SK-N-SH treated with all-trans-retinoic acid at 6 μM for 48 hours (cell line): ENCODE results near the gene WDR5.

Experiments used
- ATAC-seq: fragments of 200-7000 bp; cut with Tn5 transposase; 3 replicates; pipeline ENCODE4 v1.9.1; 2020; ENCODE audit warnings: mild to moderate bottlenecking, moderate library complexity
- ARNTL ChIP-seq: fragments of 450-650 bp; formaldehyde crosslinking; IDR thresholded peaks from 2 replicates; pipeline ENCODE4 v1.5.0; 2020; ENCODE audit warnings: low read depth, mild to moderate bottlenecking, moderate library complexity, borderline replicate concordance
- BACH2 ChIP-seq: fragments of 250-450 bp; sonication (Bioruptor Pico); IDR thresholded peaks from 2 replicates; pipeline ENCODE4 v1.9.0; 2021; ENCODE audit warnings: mild to moderate bottlenecking, borderline replicate concordance
- CREB5 ChIP-seq: fragments of 250-450 bp; sonication (Bioruptor Pico); IDR thresholded peaks from 2 replicates; pipeline ENCODE4 v1.5.1; 2020; ENCODE audit warnings: low read depth, mild to moderate bottlenecking, moderate library complexity
- CSDC2 ChIP-seq: fragments of 250-450 bp; sonication (Bioruptor Pico); IDR thresholded peaks from 2 replicates; pipeline ENCODE4 v1.5.0; 2020; ENCODE audit warnings: mild to moderate bottlenecking, moderate library complexity
- CSRNP3 ChIP-seq: fragments of 250-450 bp; sonication (Bioruptor Pico); IDR thresholded peaks from 2 replicates; pipeline ENCODE4 v1.5.1; 2021; ENCODE audit warnings: mild to moderate bottlenecking, moderate library complexity
- ESRRG ChIP-seq: fragments of 250-450 bp; sonication (Bioruptor Pico); IDR thresholded peaks from 2 replicates; pipeline ENCODE4 v1.6.1; 2021; ENCODE audit warnings: mild to moderate bottlenecking
- ISL1 ChIP-seq: fragments of 250-450 bp; sonication (Bioruptor Pico); IDR thresholded peaks from 2 replicates; pipeline ENCODE4 v2.1.2; 2022; ENCODE audit warnings: mild to moderate bottlenecking, moderate library complexity
- PATZ1 ChIP-seq: fragments of 250-450 bp; sonication (Bioruptor Pico); IDR thresholded peaks from 2 replicates; pipeline ENCODE4 v1.8.0; 2020; ENCODE audit warnings: mild to moderate bottlenecking, moderate library complexity, borderline replicate concordance
- POU6F1 ChIP-seq: fragments of 250-450 bp; sonication (Bioruptor Pico); IDR thresholded peaks from 2 replicates; pipeline ENCODE4 v1.8.0; 2021; ENCODE audit warnings: low read depth, mild to moderate bottlenecking, moderate library complexity, borderline replicate concordance
- PPARA ChIP-seq: fragments of 250-450 bp; sonication (Bioruptor Pico); IDR thresholded peaks from 2 replicates; pipeline ENCODE4 v1.5.0; 2020; ENCODE audit warnings: mild to moderate bottlenecking, borderline replicate concordance
- RARB ChIP-seq: fragments of 250-450 bp; sonication (Bioruptor Pico); IDR thresholded peaks from 2 replicates; pipeline ENCODE4 v1.8.0; 2021; ENCODE audit warnings: mild to moderate bottlenecking, moderate library complexity
- TCF4 ChIP-seq: fragments of 250-450 bp; sonication (Bioruptor Pico); IDR thresholded peaks from 2 replicates; pipeline ENCODE4 v1.8.0; 2021; ENCODE audit warnings: mild to moderate bottlenecking, moderate library complexity, borderline replicate concordance
- TOX ChIP-seq: fragments of 250-450 bp; sonication (Bioruptor Pico); IDR thresholded peaks from 2 replicates; pipeline ENCODE4 v1.8.0; 2021; ENCODE audit warnings: mild to moderate bottlenecking, moderate library complexity, borderline replicate concordance
- TSHZ2 ChIP-seq: fragments of 250-450 bp; sonication (Bioruptor Pico); IDR thresholded peaks from 2 replicates; pipeline ENCODE4 v1.5.0; 2020; ENCODE audit warnings: mild to moderate bottlenecking, moderate library complexity
- ZC3H10 ChIP-seq: fragments of 250-450 bp; sonication (Bioruptor Pico); IDR thresholded peaks from 2 replicates; pipeline ENCODE4 v1.5.1; 2021; ENCODE audit warnings: mild to moderate bottlenecking, moderate library complexity
- ZFP3 ChIP-seq: fragments of 250-450 bp; sonication (Bioruptor Pico); IDR thresholded peaks from 2 replicates; pipeline ENCODE4 v1.5.0; 2020; ENCODE audit warnings: mild to moderate bottlenecking, moderate library complexity
- ZFP30 ChIP-seq: fragments of 450-650 bp; formaldehyde crosslinking; IDR thresholded peaks from 2 replicates; pipeline ENCODE4 v1.5.0; 2022; ENCODE audit warnings: mild to moderate bottlenecking, moderate library complexity
- ZNF565 ChIP-seq: fragments of 450-650 bp; formaldehyde crosslinking; conservative IDR thresholded peaks from 2 replicates; pipeline ENCODE4 v1.5.0; 2020; ENCODE audit warnings: low read depth, mild to moderate bottlenecking, moderate library complexity
- ZNF70 ChIP-seq: fragments of 450-650 bp; formaldehyde crosslinking; IDR thresholded peaks from 2 replicates; pipeline ENCODE4 v1.5.0; 2020; ENCODE audit warnings: mild to moderate bottlenecking, moderate library complexity

WDR5 gene

GRCh38 chr9:134158242-134158641 lies 22.4 kb downstream of the WDR5 start:
- ATAC-seq: no peak
- no peak for TF ChIP-seq TSHZ2 (CRISPR knock-in tag)
- no peak for TF ChIP-seq ARNTL
- TF ChIP-seq CSDC2 (CRISPR knock-in tag): no peak
- TF ChIP-seq CSRNP3 (CRISPR knock-in tag): no peak
- no peak for TF ChIP-seq POU6F1 (CRISPR knock-in tag)
- TF ChIP-seq BACH2 (CRISPR knock-in tag): no peak
- TF ChIP-seq ZFP30 (CRISPR knock-in tag): no peak
- TF ChIP-seq ZC3H10 (CRISPR knock-in tag): no peak

GRCh38 chr9:134158753-134159392 lies 23.0 kb downstream of the WDR5 start:
- TF ChIP-seq TOX (CRISPR knock-in tag): no peak
- TF ChIP-seq ZFP30 (CRISPR knock-in tag): no peak
- no peak for TF ChIP-seq ZC3H10 (CRISPR knock-in tag)
- no peak for TF ChIP-seq PPARA
- TF ChIP-seq CREB5 (CRISPR knock-in tag): no peak
- no peak for TF ChIP-seq ESRRG (CRISPR knock-in tag)
- no peak for TF ChIP-seq ZNF565 (CRISPR knock-in tag)
- no peak for TF ChIP-seq ZFP3
- TF ChIP-seq RARB (CRISPR knock-in tag): no peak
- no peak for TF ChIP-seq ISL1 (CRISPR knock-in tag)
- no peak for TF ChIP-seq TCF4
- no peak for TF ChIP-seq BACH2 (CRISPR knock-in tag)
- TF ChIP-seq TSHZ2 (CRISPR knock-in tag): no peak
- TF ChIP-seq CSDC2 (CRISPR knock-in tag): no peak
- no peak for TF ChIP-seq PATZ1 (CRISPR knock-in tag)
- TF ChIP-seq ZNF70 (CRISPR knock-in tag): no peak
- TF ChIP-seq, all 23 proteins: peak for 0
- ATAC-seq: no peak
